Endometrial microvascular endothelial cells (primary cell): Measurements from ENCODE around the gene ZBTB20. TPM values are rescaled to one million over a fixed set of nuclear protein-coding genes. Genes with fewer than 3 reads are reported as not detected.
"Not testable (repeated sequence)": the region's sequence is repeated elsewhere in the genome, so short reads cannot be mapped to it uniquely, and the experiment has no call there.

Experiments
- in situ Hi-C: cut with HindIII; loops from 2 replicates; pipeline ENCODE4 v1.10.0; 2017; ENCODE audit warnings: low sequenced_read_pairs, low pct_unique_long_range_greater_than_20kb; ENCODE audit errors: inconsistent ontology term
- total RNA-seq: library from RNA; depleted of rRNA; stranded (reverse); fragments of >200 nt; gene quantifications from one replicate; pipeline ENCODE4 v1.2.3, GENCODE V29; 2015; ENCODE audit errors: inconsistent ontology term

Gene ZBTB20
- total RNA-seq, 1 donor from 2014 or later, result 6.2 TPM

DNA sequence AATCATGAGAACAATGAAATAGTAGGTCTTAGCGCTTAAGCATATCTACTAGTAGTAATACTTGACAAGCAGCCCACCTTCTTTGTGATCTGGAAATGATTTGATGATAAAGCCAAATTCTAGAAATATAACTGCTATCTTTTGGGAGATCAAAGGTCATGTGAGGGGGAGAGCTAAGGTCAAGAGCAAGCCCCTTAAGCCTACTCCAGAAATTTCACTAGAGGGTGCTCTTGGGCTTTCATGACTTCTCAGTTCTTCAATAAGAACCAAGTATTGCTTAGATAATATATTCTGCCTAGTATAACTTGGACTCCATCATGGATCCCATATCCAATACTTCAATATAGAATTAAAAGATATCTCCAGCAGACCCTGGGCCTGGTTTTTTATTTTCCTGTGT lies 319.6 kb downstream of the ZBTB20 start:
- in situ Hi-C loops, result no loop called here

- in situ Hi-C loops, result no loop called here
Measured at GRCh38 chr3:114824014-114824413, 323.1 kb downstream of the ZBTB20 start.

DNA sequence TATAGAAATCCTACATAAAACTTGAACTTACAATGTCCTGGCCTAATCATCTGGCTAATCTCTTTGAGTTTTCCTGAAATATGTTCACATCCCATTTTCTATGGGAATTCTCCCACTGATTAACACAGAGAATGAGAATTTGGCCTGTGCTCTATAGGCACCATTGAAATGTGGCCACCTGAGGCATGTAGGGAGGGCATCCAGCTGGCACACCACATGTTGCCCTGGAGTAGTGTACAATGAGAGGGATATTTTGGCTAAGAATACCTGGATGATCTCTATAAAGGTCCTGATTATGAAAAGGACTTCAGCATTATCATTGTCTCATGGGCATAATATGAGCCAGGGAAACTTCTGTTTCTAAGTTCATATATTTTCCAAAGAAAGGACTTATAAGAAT lies 324.0 kb downstream of the ZBTB20 start:
- in situ Hi-C loops, result no loop called here

DNA sequence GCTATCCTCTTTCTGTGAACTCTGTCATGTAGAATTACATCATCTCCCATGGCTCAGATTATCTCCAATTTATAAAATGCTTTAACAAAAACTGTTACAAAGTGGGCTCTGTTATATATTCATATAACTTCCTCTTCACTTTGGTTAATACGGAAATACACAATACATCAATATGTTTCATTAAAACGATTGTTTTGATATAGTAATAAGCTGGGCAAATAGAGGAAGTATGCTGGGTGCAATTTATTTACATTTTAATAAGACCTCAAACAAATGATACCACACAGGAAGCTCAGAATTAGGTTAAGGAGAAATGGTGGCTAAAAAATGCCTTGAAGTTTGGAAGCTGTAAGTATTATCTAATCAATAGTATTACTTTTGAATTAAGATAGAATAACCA lies 331.0 kb downstream of the ZBTB20 start:
- in situ Hi-C loops, result no loop called here

- in situ Hi-C loops, result not testable (repeated sequence)
Measured at GRCh38 chr3:114812541-114813238, 334.4 kb downstream of the ZBTB20 start.

DNA sequence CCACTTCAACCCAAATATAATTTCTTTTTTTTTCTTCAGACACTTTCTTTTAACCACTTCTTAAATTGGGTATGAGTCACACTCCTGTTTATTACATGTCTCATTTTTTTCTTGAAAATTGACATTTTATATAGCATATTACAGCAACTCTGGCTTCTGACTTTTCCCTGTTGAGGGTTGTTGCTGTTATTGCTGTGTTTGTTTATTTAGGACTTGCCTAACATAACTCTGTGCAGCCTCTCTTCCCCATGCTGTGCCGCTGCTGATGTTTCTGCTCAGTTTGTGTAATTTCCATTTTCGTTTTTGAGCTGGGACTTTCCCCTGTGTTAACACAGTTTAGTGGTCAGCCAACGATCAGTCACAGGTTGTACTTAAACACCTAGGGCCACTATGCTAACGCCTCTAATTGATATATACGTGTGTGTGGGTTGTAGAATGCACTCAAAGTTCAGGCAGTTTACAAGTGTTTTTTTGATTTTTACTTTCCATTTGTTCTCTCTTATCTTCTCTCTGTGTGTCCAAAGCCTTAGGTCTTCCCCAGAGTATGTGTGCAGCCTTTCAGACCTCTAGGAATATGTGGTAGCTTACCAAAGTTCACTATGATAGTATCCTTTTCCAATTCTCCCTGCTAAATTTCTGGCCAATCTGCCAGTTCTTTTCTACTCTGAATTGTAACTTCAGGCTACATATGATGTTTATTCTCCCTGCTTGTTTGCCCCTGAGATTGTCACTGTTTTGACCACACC lies 337.2 kb downstream of the ZBTB20 start:
- in situ Hi-C loops, result no loop called here

GRCh38 chr3:114804099-114804498 lies 343.0 kb downstream of the ZBTB20 start:
- in situ Hi-C loops, result no loop called here

- in situ Hi-C loops, result no loop called here
Measured at GRCh38 chr3:114803042-114803695, 343.9 kb downstream of the ZBTB20 start.

GRCh38 chr3:114800272-114801031 lies 346.6 kb downstream of the ZBTB20 start:
- in situ Hi-C loops, result no loop called here

DNA sequence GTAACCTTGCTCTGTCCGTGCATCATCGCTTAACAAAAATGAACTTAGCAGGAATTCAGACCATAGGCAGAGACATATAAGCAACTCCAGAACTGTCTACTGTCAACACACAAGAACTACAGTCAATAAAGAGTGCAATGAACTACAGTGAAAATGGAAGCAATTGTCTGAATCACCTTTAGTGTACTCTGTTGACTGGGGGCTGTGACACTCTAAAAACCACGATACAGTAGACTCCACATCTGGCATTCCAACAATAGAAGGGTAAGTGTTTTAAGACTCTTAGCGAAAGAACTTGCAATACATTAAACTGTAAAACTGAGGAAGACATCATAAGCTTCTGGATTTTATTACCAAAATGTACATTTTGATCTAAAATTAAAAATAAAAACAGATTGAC lies 347.3 kb downstream of the ZBTB20 start:
- in situ Hi-C loops, result no loop called here

GRCh38 chr3:114796796-114797195 lies 350.3 kb downstream of the ZBTB20 start:
- in situ Hi-C loops, result no loop called here

GRCh38 chr3:114794894-114795630 lies 352.0 kb downstream of the ZBTB20 start:
- in situ Hi-C loops, result no loop called here

GRCh38 chr3:114792159-114792918 lies 354.7 kb downstream of the ZBTB20 start:
- in situ Hi-C loops, result no loop called here

GRCh38 chr3:114790752-114791151 lies 356.3 kb downstream of the ZBTB20 start:
- in situ Hi-C loops, result no loop called here

GRCh38 chr3:114789803-114790202 lies 357.3 kb downstream of the ZBTB20 start:
- in situ Hi-C loops, result no loop called here

- in situ Hi-C loops, result no loop called here
Measured at GRCh38 chr3:114775395-114775794, 371.7 kb downstream of the ZBTB20 start.

DNA sequence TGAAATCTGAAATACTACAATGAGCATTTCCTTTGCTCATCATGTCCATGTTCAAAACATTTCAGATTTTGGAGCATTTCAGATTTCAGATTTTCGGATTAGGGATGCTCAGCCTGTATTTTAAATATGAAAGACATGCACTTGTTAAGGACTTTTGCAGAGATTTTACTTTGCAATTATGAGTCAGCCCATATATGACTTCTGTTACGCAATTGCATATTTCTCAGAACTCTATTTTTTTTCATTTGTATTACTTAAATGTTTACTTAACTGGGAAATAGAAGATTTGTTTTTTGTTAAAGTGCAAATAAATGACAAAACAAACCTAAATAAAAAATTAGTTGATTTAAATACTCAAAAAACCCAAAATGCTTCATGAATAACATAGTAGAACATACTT lies 376.2 kb downstream of the ZBTB20 start:
- in situ Hi-C loops, result no loop called here

- in situ Hi-C loops, result no loop called here
Measured at GRCh38 chr3:114764056-114764492, 383.0 kb downstream of the ZBTB20 start.
